GM12874 (cell line): ENCODE data around the gene RNF212B.

Experiments used
- CTCF ChIP-seq: IDR thresholded peaks from 2 replicates; pipeline ENCODE4 v1.5.1; 2011; ENCODE audit warnings: low read depth, mild to moderate bottlenecking, control low read depth, low read length, moderate library complexity; ENCODE audit not compliant: insufficient read depth

The RNF212B gene

GRCh38 chr14:23242076-23242475 is 4.3 kb downstream of the RNF212B start:
- TF ChIP-seq CTCF = no peak

- TF ChIP-seq CTCF = no peak
These were observed 5.3 kb downstream of the RNF212B start for GRCh38 chr14:23243066-23243465.

- no peak for TF ChIP-seq CTCF
These were observed 7.5 kb downstream of the RNF212B start for GRCh38 chr14:23245282-23245681.

GRCh38 chr14:23248601-23249000 is 10.9 kb downstream of the RNF212B start:
- TF ChIP-seq CTCF = no peak

- no peak for TF ChIP-seq CTCF
These were observed 12.1 kb downstream of the RNF212B start for GRCh38 chr14:23249824-23250223.

- TF ChIP-seq CTCF = no peak
These were observed 14.3 kb downstream of the RNF212B start for GRCh38 chr14:23252006-23252405.

- TF ChIP-seq CTCF = no peak
These were observed 14.9 kb downstream of the RNF212B start for GRCh38 chr14:23252420-23253333.
